GM12878 (cell line): ENCODE measurements around the gene LUM. TPM values are rescaled to one million over a fixed set of nuclear protein-coding genes. Genes with fewer than 3 reads are reported as not detected.
A peak's percentile ranks its signal among the peaks of the same experiment; 100 is the strongest.

Experiments
- ATAC-seq: fragments of 200-7000 bp; cut with Tn5 transposase; 3 replicates; pipeline ENCODE4 v1.9.1; 2020; ENCODE audit warnings: mild to moderate bottlenecking, moderate library complexity
- BruUV-seq: library from RNA; stranded (reverse); fragments of 400-500 nt; replicated peaks from 2 replicates; lab custom pipeline; 2021; lab: Mats Ljungman, UMichigan
- CTCF ChIA-PET: fragments of 300-600 bp; sonication (Branson Sonifier 250); formaldehyde crosslinking; extraction: SDS; loops from one replicate; lab custom pipeline; 2021; ENCODE audit warnings: inconsistent platforms; lab: Yijun Ruan, JAX
- POLR2A ChIA-PET: fragments of 350-600 bp; formaldehyde crosslinking; extraction: SDS; loops from one replicate; lab custom pipeline; 2021; ENCODE audit warnings: inconsistent platforms; lab: Charles Lee
- RAD21 ChIA-PET: fragments of 300-600 bp; sonication (Branson Sonifier 250); formaldehyde crosslinking; loops from one replicate; lab custom pipeline; 2023; ENCODE audit warnings: antibody characterized with exemption; ENCODE audit not compliant: unreplicated experiment; lab: Charles Lee
- SMC1A ChIA-PET: fragments of 300-600 bp; sonication (Branson Sonifier 250); formaldehyde crosslinking; loops from one replicate; lab custom pipeline; 2023; ENCODE audit not compliant: unreplicated experiment, uncharacterized antibody; lab: Charles Lee
- DNase-seq: peaks from one replicate; pipeline ENCODE4 v3.0.0-alpha.2; 2011; ENCODE audit warnings: low read depth, low spot score
- FAIRE-seq: peaks from 3 replicates; lab custom pipeline; 2011; peaks lifted over from hg19 to GRCh38; lab: Jason Lieb, UNC
- H2AFZ ChIP-seq: 2 replicates; pipeline ENCODE4 v1.6.0; 2011; ENCODE audit warnings: low read depth, low read length, control low read depth; ENCODE audit not compliant: control insufficient read depth
- H3K27ac ChIP-seq: 2 replicates; pipeline ENCODE4 v1.5.1; 2011; ENCODE audit warnings: control low read depth; ENCODE audit not compliant: control insufficient read depth, insufficient read depth
- H3K27me3 ChIP-seq, 2 experiments: replicated peaks in 1 of 2; 2 replicates each; pipeline versions ENCODE4 v1.6.0 to v1.6.1; 2011; ENCODE audit warnings: low read length in 1 of 2; ENCODE audit not compliant: control insufficient read depth in 2 of 2, insufficient read depth in 2 of 2
- H3K36me3 ChIP-seq, 2 experiments: 2 replicates each; pipeline ENCODE4 v1.5.1; 2011; ENCODE audit warnings: low read length in 1 of 2; ENCODE audit not compliant: control insufficient read depth in 2 of 2, insufficient read depth in 2 of 2
- H3K4me1 ChIP-seq: 2 replicates; pipeline ENCODE4 v1.6.1; 2011; ENCODE audit warnings: mild to moderate bottlenecking, low read length, moderate library complexity, mixed read lengths; ENCODE audit not compliant: control insufficient read depth, insufficient read depth
- H3K4me2 ChIP-seq: 2 replicates; pipeline ENCODE4 v1.6.0; 2011; ENCODE audit warnings: control low read depth; ENCODE audit not compliant: control insufficient read depth, insufficient read depth
- H3K4me3 ChIP-seq: fragments of 200-600 bp; sonication (generic); 2 replicates; pipeline ENCODE4 v1.5.1; 2016
- H3K79me2 ChIP-seq: 2 replicates; pipeline ENCODE4 v1.6.0; 2011; ENCODE audit warnings: low read length; ENCODE audit not compliant: control insufficient read depth, insufficient read depth
- H3K9ac ChIP-seq: 2 replicates; pipeline ENCODE4 v1.8.0; 2011; ENCODE audit warnings: low read length, control low read depth, mixed read lengths; ENCODE audit not compliant: control insufficient read depth, insufficient read depth
- H3K9me3 ChIP-seq: replicated peaks from 3 replicates; pipeline ENCODE4 v1.5.1; 2011; ENCODE audit warnings: mild to moderate bottlenecking, low read length; ENCODE audit not compliant: control insufficient read depth, insufficient read depth
- H4K20me1 ChIP-seq: 2 replicates; pipeline ENCODE4 v1.6.0; 2011; ENCODE audit not compliant: control insufficient read depth, insufficient read depth
- BCL3 ChIP-seq: IDR thresholded peaks from 2 replicates; pipeline ENCODE4 v1.6.1; 2011; ENCODE audit warnings: borderline replicate concordance, low read depth, mild to moderate bottlenecking, moderate library complexity, low read length; ENCODE audit not compliant: insufficient read depth, poor library complexity, severe bottlenecking
- IRF3 ChIP-seq: fragments of 450-650 bp; IDR thresholded peaks from 2 replicates; pipeline ENCODE4 v1.6.1; 2014; ENCODE audit warnings: mild to moderate bottlenecking
- KDM1A ChIP-seq: fragments of 200-600 bp; sonication (generic); IDR thresholded peaks from 2 replicates; pipeline ENCODE4 v1.6.1; 2016; ENCODE audit warnings: borderline replicate concordance
- MTA2 ChIP-seq: fragments of 450-650 bp; IDR thresholded peaks from 2 replicates; pipeline ENCODE4 v1.6.1; 2016; ENCODE audit warnings: low read depth, mild to moderate bottlenecking, moderate library complexity
- MTA3 ChIP-seq: IDR thresholded peaks from 2 replicates; pipeline ENCODE4 v1.6.1; 2012; ENCODE audit warnings: low read length, inconsistent platforms, borderline replicate concordance
- NFIC ChIP-seq: IDR thresholded peaks from 2 replicates; pipeline ENCODE4 v1.6.1; 2012; ENCODE audit warnings: low read depth, mild to moderate bottlenecking, inconsistent platforms, low read length, moderate library complexity
- NFYB ChIP-seq: IDR thresholded peaks from 2 replicates; pipeline ENCODE4 v1.6.1; 2011; ENCODE audit warnings: low read depth, mild to moderate bottlenecking, low read length, improper control_type of control experiment, moderate library complexity; ENCODE audit not compliant: insufficient read depth
- POLR2AphosphoS2 ChIP-seq: IDR thresholded peaks from 2 replicates; pipeline ENCODE4 v1.6.1; 2011; ENCODE audit warnings: low read depth, mild to moderate bottlenecking, low read length, improper control_type of control experiment, moderate library complexity
- SRF ChIP-seq, 2 experiments: IDR thresholded peaks; 2 replicates each; pipeline ENCODE4 v1.6.1; 2011; ENCODE audit warnings: low read depth in 2 of 2, low read length in 2 of 2, mild to moderate bottlenecking in 1 of 2, moderate library complexity in 1 of 2
- YY1 ChIP-seq: IDR thresholded peaks from 2 replicates; pipeline ENCODE4 v1.6.1; 2011; ENCODE audit warnings: low read depth, mild to moderate bottlenecking, low read length
- WGBS: methylation state at CpG from one replicate; pipeline ENCODE4 v1.1.6; 2016; ENCODE audit warnings: low lambda C conversion rate; ENCODE audit not compliant: insufficient replicate concordance, insufficient coverage; ENCODE audit errors: missing lambda C conversion rate; 5-methylcytosine and 5-hydroxymethylcytosine counted together
- in situ Hi-C: fragments of 300-500 bp; cut with MboI; formaldehyde crosslinking; loops from 9 replicates; pipeline ENCODE4 v1.14.3; 2018; ENCODE audit warnings: mixed read lengths
- intact Hi-C: fragments of 100-400 bp; cut with micrococcal nuclease; formaldehyde crosslinking; loops from one replicate; pipeline ENCODE4 v1.14.2; 2022; ENCODE audit not compliant: unreplicated experiment
- polyA plus RNA-seq, 11 experiments: library from polyadenylated mRNA; depleted of rRNA in 4 of 11; unstranded in 6 of 11; stranded (reverse) in 5 of 11; fragments of >200 nt; fragmentation: Nextera tagmentation in 4 of 11; fragmentation: Illumina TruSeq in 1 of 11; extraction: Ambion mirVana in 4 of 11; extraction: Trizol in 1 of 11; gene quantifications; 1 replicate in 1 of 11; 2 replicates in 10 of 11; pipeline versions ENCODE4 v1.2.1 to v1.2.3, GENCODE V29; 2011 to 2016; ENCODE audit warnings: inconsistent platforms in 2 of 11, missing spikeins in 2 of 11, low read depth in 1 of 11
- total RNA-seq, 4 experiments: library from RNA; depleted of rRNA in 3 of 4; stranded (reverse); fragments of >200 nt in 3 of 4; fragmentation: Illumina TruSeq in 1 of 4; extraction: Trizol in 1 of 4; gene quantifications; 2 replicates each; pipeline versions ENCODE4 v1.2.1 to v1.2.3, GENCODE V29; 2013 to 2021

Gene LUM
- total and polyA plus RNA-seq, 10 of the 15 experiments (the other 5 are each of a cell fraction or from before 2014, with no cell fraction given): 0.09 to 0.31 TPM; not detected in 8

GRCh38 chr12:91127751-91128150, 16.5 kb upstream of the LUM start:
- Histone ChIP-seq H3K79me2 (no peaks in the 10 kb centered on the region), H3K4me3 (no peak overlapping the region), H3K9me3 (no peaks in the 10 kb centered on the region), H3K27me3 (no peaks in the 10 kb centered on the region), H3K4me1 (no peaks in the 10 kb centered on the region), H3K9ac (no peak overlapping the region), H3K36me3 (no peaks in the 10 kb centered on the region), H2AFZ (no peak overlapping the region), H4K20me1 (no peaks in the 10 kb centered on the region), H3K4me2 (no peak overlapping the region), H3K27ac (no peak overlapping the region)
- DNase-seq (no peak), ATAC-seq (peak; percentile 63), FAIRE-seq (no peak)
- no peak for TF ChIP-seq BCL3
- no peak for TF ChIP-seq IRF3
- no peak for TF ChIP-seq NFYB
- no TSS peak for BruUV-seq
- ChIA-PET POLR2A (no interaction called here), RAD21 (no interaction called here), CTCF (no interaction called here), SMC1A (no interaction called here)
- 0% methylated on average over 2 of the region's 3 CpGs for WGBS
- intact Hi-C loops (no loop called here), in situ Hi-C loops (no loop called here)

GRCh38 chr12:91127306-91127705, 16.0 kb upstream of the LUM start:
- in situ Hi-C loops: no loop called here
- H3K4me1 ChIP-seq: no peaks in the 10 kb centered on the region
- FAIRE-seq (no peak), DNase-seq (no peak), ATAC-seq (no peak)
- no peak overlapping the region for H2AFZ ChIP-seq
- no peaks in the 10 kb centered on the region for H3K79me2 ChIP-seq
- SMC1A ChIA-PET: no interaction called here
- TF ChIP-seq KDM1A (no peak), SRF (IDR thresholded peaks at IDR 0.05; ENCODE audit: low read depth in 2 of 2, low read length in 2 of 2) (no peak), NFIC (no peak), MTA2 (no peak), MTA3 (no peak), POLR2AphosphoS2 (no peak), BCL3 (no peak), YY1 (no peak)
- RAD21 ChIA-PET: no interaction called here
- intact Hi-C loops: no loop called here
- no peaks in the 10 kb centered on the region for H3K9me3 ChIP-seq
- no peaks in the 10 kb centered on the region for H3K27me3 ChIP-seq
- no TSS peak for BruUV-seq
- no peak overlapping the region for H3K4me3 ChIP-seq
- H3K9ac ChIP-seq: no peak overlapping the region
- no peaks in the 10 kb centered on the region for H3K36me3 ChIP-seq
- whole genome bisulfite sequencing: 19% methylated on average over 2 of the region's 2 CpGs
- no peak overlapping the region for H3K27ac ChIP-seq
- POLR2A ChIA-PET: no interaction called here
- CTCF ChIA-PET: no interaction called here
- H3K4me2 ChIP-seq: no peak overlapping the region
- no peaks in the 10 kb centered on the region for H4K20me1 ChIP-seq
